MCF 10A (cell line): ENCODE results near the gene OLFM3. TPM values are rescaled to one million over a fixed set of nuclear protein-coding genes. Genes with fewer than 3 reads are reported as not detected.

Experiments
- Bru-seq: library from RNA; stranded (reverse); fragments of 400-500 nt; gene quantifications from one replicate; lab custom pipeline; 2021; lab: Mats Ljungman, UMichigan
- BruChase-seq, 2 experiments: library from RNA; stranded (reverse); fragments of 400-500 nt; gene quantifications; one replicate each; lab custom pipeline; 2021; lab: Mats Ljungman, UMichigan
- BruUV-seq: library from RNA; stranded (reverse); fragments of 400-500 nt; replicated peaks from 2 replicates; lab custom pipeline; 2021; lab: Mats Ljungman, UMichigan
- CTCF ChIA-PET: fragments of 300-600 bp; sonication (Branson Sonifier 250); formaldehyde crosslinking; extraction: SDS; loops from one replicate; lab custom pipeline; 2021; ENCODE audit warnings: antibody characterized with exemption, inconsistent platforms; lab: Yijun Ruan, JAX
- POLR2A ChIA-PET: fragments of 300-600, 350-650 bp; sonication (Branson Sonifier 250); formaldehyde crosslinking; extraction: SDS; loops from one replicate; lab custom pipeline; 2020; ENCODE audit warnings: antibody characterized with exemption, inconsistent platforms; lab: Yijun Ruan, JAX
- DNase-seq: peaks from one replicate; pipeline ENCODE4 v3.0.0-alpha.2; 2018; ENCODE audit not compliant: unreplicated experiment
- H3K27ac Mint-ChIP-seq: one replicate; pipeline ENCODE4 v1.8.0; 2022; ENCODE audit warnings: mild to moderate bottlenecking, low read depth, mixed read lengths; ENCODE audit not compliant: unreplicated experiment
- H3K27me3 Mint-ChIP-seq: one replicate; pipeline ENCODE4 v1.8.0; 2022; ENCODE audit warnings: mixed read lengths; ENCODE audit not compliant: insufficient read depth, unreplicated experiment
- H3K36me3 Mint-ChIP-seq: one replicate; pipeline ENCODE4 v1.8.0; 2022; ENCODE audit warnings: mild to moderate bottlenecking, moderate library complexity, mixed read lengths; ENCODE audit not compliant: insufficient read depth, unreplicated experiment
- H3K4me1 Mint-ChIP-seq: one replicate; pipeline ENCODE4 v1.8.0; 2022; ENCODE audit warnings: mixed read lengths; ENCODE audit not compliant: insufficient read depth, unreplicated experiment
- H3K4me3 Mint-ChIP-seq: one replicate; pipeline ENCODE4 v1.8.0; 2022; ENCODE audit warnings: mild to moderate bottlenecking, moderate library complexity, mixed read lengths; ENCODE audit not compliant: unreplicated experiment
- H3K9me3 Mint-ChIP-seq: one replicate; pipeline ENCODE4 v1.8.0; 2022; ENCODE audit warnings: mixed read lengths; ENCODE audit not compliant: unreplicated experiment
- intact Hi-C: fragments of 100-400 bp; cut with micrococcal nuclease; formaldehyde crosslinking; loops from 2 replicates; pipeline ENCODE4 v1.14.1; 2022
- long read RNA-seq: library from polyadenylated mRNA; stranded (forward); transcript quantifications from one replicate; pipeline ENCODE4 v2.0.0, GENCODE V29; 2022
- total RNA-seq: library from RNA; stranded (reverse); gene quantifications from 2 replicates; pipeline ENCODE4 v1.2.3, GENCODE V29; 2022
- TF ChIP-seq, protein P1 (sequence below): fragments of 200-600 bp; IDR thresholded peaks from one replicate; pipeline ENCODE4 v1.8.0; 2022; ENCODE audit warnings: antibody characterized with exemption, mild to moderate bottlenecking; ENCODE audit not compliant: unreplicated experiment

Gene OLFM3
- not detected in 2 replicates for total RNA-seq
- not detected for Bru-seq, nascent RNA
- not detected for BruChase-seq, experiment 1, labeled RNA remaining after a 6-hour chase
- BruChase-seq, experiment 2, labeled RNA remaining after a 2-hour chase: percentile 1 among the genes with signal in this experiment
- long read RNA-seq: 0 reads

DNA sequence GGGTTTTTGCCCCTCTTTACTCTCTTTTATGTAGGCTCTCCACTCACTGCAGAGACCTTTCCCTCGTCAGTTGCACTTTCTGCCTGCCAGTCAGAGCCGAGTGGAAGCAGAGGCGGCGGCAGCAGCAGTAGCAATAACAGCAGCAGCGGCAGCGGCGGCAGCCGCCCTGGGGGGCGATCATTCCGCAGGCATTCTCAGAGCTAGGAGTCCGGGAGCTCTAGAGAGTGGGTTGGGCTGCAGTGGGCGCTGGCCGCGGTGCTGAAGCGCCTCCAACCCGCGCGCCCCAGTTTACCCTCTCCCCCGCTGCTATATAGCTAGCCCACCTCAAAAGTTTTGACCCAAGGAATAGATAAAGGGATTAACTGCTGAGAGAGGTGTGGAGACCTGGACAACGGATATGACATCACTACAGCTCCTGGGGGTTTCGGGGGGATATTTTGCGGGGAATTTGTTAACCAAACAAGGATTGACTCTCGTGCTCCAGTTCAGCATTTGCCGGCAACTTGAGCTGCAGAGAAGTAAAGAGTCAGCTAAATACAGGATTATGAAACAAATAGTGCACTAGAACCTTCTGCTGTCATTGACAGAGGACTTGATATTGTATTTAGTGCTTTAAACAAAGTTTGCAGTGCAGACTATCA lies at the start of gene OLFM3:
Gene OLFM3 (minus strand): TSS at position 102 of the 641 bp plus-strand sequence.
- no peaks in the 10 kb centered on the region for H3K4me1 Mint-ChIP-seq
- H3K36me3 Mint-ChIP-seq: no peaks in the 10 kb centered on the region
- H3K27ac Mint-ChIP-seq: no peak within 1 kb of the TSS
- CTCF ChIA-PET: no interaction called here
- POLR2A ChIA-PET: no interaction called here
- intact Hi-C loops: no loop called here
- no TSS peak for BruUV-seq
- DNase-seq: peak; percentile 9
- peaks cover 60% of the 10 kb centered on the region for H3K27me3 Mint-ChIP-seq
- H3K9me3 Mint-ChIP-seq: no peaks in the 10 kb centered on the region
- no peak within 1 kb of the TSS for H3K4me3 Mint-ChIP-seq
- TF ChIP-seq, protein P1, sequence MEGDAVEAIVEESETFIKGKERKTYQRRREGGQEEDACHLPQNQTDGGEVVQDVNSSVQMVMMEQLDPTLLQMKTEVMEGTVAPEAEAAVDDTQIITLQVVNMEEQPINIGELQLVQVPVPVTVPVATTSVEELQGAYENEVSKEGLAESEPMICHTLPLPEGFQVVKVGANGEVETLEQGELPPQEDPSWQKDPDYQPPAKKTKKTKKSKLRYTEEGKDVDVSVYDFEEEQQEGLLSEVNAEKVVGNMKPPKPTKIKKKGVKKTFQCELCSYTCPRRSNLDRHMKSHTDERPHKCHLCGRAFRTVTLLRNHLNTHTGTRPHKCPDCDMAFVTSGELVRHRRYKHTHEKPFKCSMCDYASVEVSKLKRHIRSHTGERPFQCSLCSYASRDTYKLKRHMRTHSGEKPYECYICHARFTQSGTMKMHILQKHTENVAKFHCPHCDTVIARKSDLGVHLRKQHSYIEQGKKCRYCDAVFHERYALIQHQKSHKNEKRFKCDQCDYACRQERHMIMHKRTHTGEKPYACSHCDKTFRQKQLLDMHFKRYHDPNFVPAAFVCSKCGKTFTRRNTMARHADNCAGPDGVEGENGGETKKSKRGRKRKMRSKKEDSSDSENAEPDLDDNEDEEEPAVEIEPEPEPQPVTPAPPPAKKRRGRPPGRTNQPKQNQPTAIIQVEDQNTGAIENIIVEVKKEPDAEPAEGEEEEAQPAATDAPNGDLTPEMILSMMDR: no peak

- H3K27ac Mint-ChIP-seq: no peak overlapping the region
- H3K9me3 Mint-ChIP-seq: no peaks in the 10 kb centered on the region
- peak; percentile 61 for DNase-seq
- BruUV-seq: no TSS peak
- POLR2A ChIA-PET: no interaction called here
- H3K4me1 Mint-ChIP-seq: no peaks in the 10 kb centered on the region
- CTCF ChIA-PET: no interaction called here
- peaks cover 7% of the 10 kb centered on the region for H3K36me3 Mint-ChIP-seq
- no peak overlapping the region for H3K4me3 Mint-ChIP-seq
- intact Hi-C loops: no loop called here
- TF ChIP-seq, protein P1: no peak
- peaks cover 26% of the 10 kb centered on the region for H3K27me3 Mint-ChIP-seq
Observed at GRCh38 chr1:102045752-102046151, 49.0 kb upstream of the OLFM3 start.

GRCh38 chr1:102032534-102032933 lies 35.8 kb upstream of the OLFM3 start:
- intact Hi-C loops: no loop called here
- Mint-ChIP-seq H3K36me3 (no peaks in the 10 kb centered on the region), H3K27ac (no peak overlapping the region), H3K27me3 (peaks cover 16% of the 10 kb centered on the region), H3K4me3 (no peak overlapping the region), H3K9me3 (no peaks in the 10 kb centered on the region), H3K4me1 (no peaks in the 10 kb centered on the region)
- DNase-seq: no peak
- TF ChIP-seq, protein P1: no peak
- ChIA-PET CTCF (no interaction called here), POLR2A (no interaction called here)
- no TSS peak for BruUV-seq

DNA sequence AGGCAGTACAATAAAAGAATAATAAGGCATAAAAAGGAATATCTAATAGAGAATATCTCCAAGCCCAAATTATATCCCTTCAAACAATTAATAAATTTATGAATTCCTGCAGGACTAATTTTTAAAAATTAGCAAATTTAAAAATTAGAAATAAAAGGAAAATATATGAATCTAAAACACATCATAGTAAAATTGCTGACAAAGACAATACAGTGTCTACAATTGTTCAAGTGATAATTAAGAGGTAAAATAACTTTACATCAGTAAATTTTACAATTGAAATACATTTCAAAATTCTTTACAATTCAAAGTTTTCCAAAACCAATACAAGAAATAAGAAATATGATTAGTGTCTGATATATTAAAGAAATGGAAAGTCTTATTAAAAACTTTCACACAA lies 22.8 kb upstream of the OLFM3 start:
- POLR2A ChIA-PET: no interaction called here
- no peaks in the 10 kb centered on the region for H3K27me3 Mint-ChIP-seq
- no TSS peak for BruUV-seq
- CTCF ChIA-PET: no interaction called here
- TF ChIP-seq, protein P1: no peak
- DNase-seq: no peak
- H3K27ac Mint-ChIP-seq: no peak overlapping the region
- H3K9me3 Mint-ChIP-seq: no peaks in the 10 kb centered on the region
- no peaks in the 10 kb centered on the region for H3K4me1 Mint-ChIP-seq
- intact Hi-C loops: no loop called here
- no peak overlapping the region for H3K4me3 Mint-ChIP-seq
- no peaks in the 10 kb centered on the region for H3K36me3 Mint-ChIP-seq
